Trophoblast cell (in vitro differentiated cells and primary cell): ENCODE results near the gene ZNF566.
A peak's percentile ranks its signal among the peaks of the same experiment; 100 is the strongest.
"Not testable (repeated sequence)": the region's sequence is repeated elsewhere in the genome, so short reads cannot be mapped to it uniquely, and the experiment has no call there.

Source experiments
- DNase-seq, 2 donors: peaks; one replicate each; pipeline ENCODE4 v3.0.0-alpha.2; 2016
- H2AFZ ChIP-seq: 2 replicates; pipeline ENCODE4 v1.6.1; 2013; ENCODE audit warnings: low read length, moderate library complexity, mild to moderate bottlenecking; ENCODE audit not compliant: insufficient read depth, poor library complexity
- H2AK5ac ChIP-seq: 2 replicates; pipeline ENCODE4 v1.6.1; 2013; ENCODE audit warnings: mild to moderate bottlenecking, low read length
- H2BK120ac ChIP-seq: 2 replicates; pipeline ENCODE4 v1.6.1; 2013; ENCODE audit warnings: low read length, mild to moderate bottlenecking, moderate library complexity; ENCODE audit not compliant: insufficient read depth, poor library complexity
- H2BK12ac ChIP-seq: 2 replicates; pipeline ENCODE4 v1.6.1; 2013; ENCODE audit warnings: mild to moderate bottlenecking, low read length, moderate library complexity
- H2BK5ac ChIP-seq: 2 replicates; pipeline ENCODE4 v1.6.1; 2013; ENCODE audit warnings: low read length, low read depth, moderate library complexity, mild to moderate bottlenecking; ENCODE audit not compliant: poor library complexity
- H3K14ac ChIP-seq: 2 replicates; pipeline ENCODE4 v1.6.1; 2013; ENCODE audit warnings: mild to moderate bottlenecking, low read length
- H3K18ac ChIP-seq: 2 replicates; pipeline ENCODE4 v1.6.1; 2013; ENCODE audit warnings: mild to moderate bottlenecking, low read length
- H3K23ac ChIP-seq: 2 replicates; pipeline ENCODE4 v1.6.1; 2013; ENCODE audit warnings: low read length
- H3K27ac ChIP-seq: 2 replicates; pipeline ENCODE4 v1.5.1; 2013; ENCODE audit warnings: low read depth, mild to moderate bottlenecking, inconsistent platforms, low read length, moderate library complexity
- H3K27me3 ChIP-seq: 2 replicates; pipeline ENCODE4 v1.6.1; 2013; ENCODE audit warnings: inconsistent platforms, mild to moderate bottlenecking, low read length, moderate library complexity; ENCODE audit not compliant: insufficient read depth
- H3K36me3 ChIP-seq, 2 experiments: 1 replicate in 1 of 2; 2 replicates in 1 of 2; pipeline ENCODE4 v1.6.1; 2013; ENCODE audit warnings: low read length in 2 of 2, mild to moderate bottlenecking in 2 of 2, moderate library complexity in 1 of 2; ENCODE audit not compliant: insufficient read depth in 2 of 2, control insufficient read depth in 1 of 2
- H3K4ac ChIP-seq: 2 replicates; pipeline ENCODE4 v1.6.1; 2013; ENCODE audit warnings: low read depth, mild to moderate bottlenecking, low read length, moderate library complexity
- H3K4me1 ChIP-seq, 2 experiments: 1 replicate in 1 of 2; 2 replicates in 1 of 2; pipeline ENCODE4 v1.6.1; 2013; ENCODE audit warnings: low read length in 2 of 2, mild to moderate bottlenecking in 2 of 2, moderate library complexity in 1 of 2; ENCODE audit not compliant: insufficient read depth in 2 of 2, control insufficient read depth in 1 of 2
- H3K4me2 ChIP-seq: 2 replicates; pipeline ENCODE4 v1.6.1; 2013; ENCODE audit warnings: inconsistent platforms, mild to moderate bottlenecking, low read length, moderate library complexity
- H3K4me3 ChIP-seq: 2 replicates; pipeline ENCODE4 v1.5.1; 2013; ENCODE audit warnings: mild to moderate bottlenecking, low read depth, low read length, inconsistent platforms
- H3K79me1 ChIP-seq: one replicate; pipeline ENCODE4 v1.6.1; 2013; ENCODE audit warnings: low read length
- H3K79me2 ChIP-seq: 2 replicates; pipeline ENCODE4 v1.6.1; 2013; ENCODE audit warnings: low read length, mild to moderate bottlenecking; ENCODE audit not compliant: control insufficient read depth, insufficient read depth, poor library complexity
- H3K9ac ChIP-seq: 2 replicates; pipeline ENCODE4 v1.6.1; 2013; ENCODE audit warnings: mild to moderate bottlenecking, low read length
- H3K9me3 ChIP-seq: 2 replicates; pipeline ENCODE4 v1.6.1; 2013; ENCODE audit warnings: low read depth, mild to moderate bottlenecking, control low read depth, inconsistent platforms, low read length; ENCODE audit not compliant: insufficient read depth
- H4K12ac ChIP-seq: 2 replicates; pipeline ENCODE4 v1.6.1; 2013; ENCODE audit warnings: low read depth, mild to moderate bottlenecking, low read length, moderate library complexity
- H4K8ac ChIP-seq: 2 replicates; pipeline ENCODE4 v1.6.1; 2013; ENCODE audit warnings: low read depth, mild to moderate bottlenecking, low read length, moderate library complexity
- H4K91ac ChIP-seq: one replicate; pipeline ENCODE4 v1.6.1; 2013; ENCODE audit warnings: low read depth, mild to moderate bottlenecking, low read length, moderate library complexity
- WGBS: extraction: QIAGEN DNeasy Blood & Tissue Kit; methylation state at CpG from one replicate; pipeline ENCODE4 v1.1.7; 2013; ENCODE audit warnings: missing lambda C conversion rate; ENCODE audit not compliant: insufficient read length, insufficient coverage; ENCODE audit errors: extremely low coverage; 5-methylcytosine and 5-hydroxymethylcytosine counted together

ZNF566 gene

DNA sequence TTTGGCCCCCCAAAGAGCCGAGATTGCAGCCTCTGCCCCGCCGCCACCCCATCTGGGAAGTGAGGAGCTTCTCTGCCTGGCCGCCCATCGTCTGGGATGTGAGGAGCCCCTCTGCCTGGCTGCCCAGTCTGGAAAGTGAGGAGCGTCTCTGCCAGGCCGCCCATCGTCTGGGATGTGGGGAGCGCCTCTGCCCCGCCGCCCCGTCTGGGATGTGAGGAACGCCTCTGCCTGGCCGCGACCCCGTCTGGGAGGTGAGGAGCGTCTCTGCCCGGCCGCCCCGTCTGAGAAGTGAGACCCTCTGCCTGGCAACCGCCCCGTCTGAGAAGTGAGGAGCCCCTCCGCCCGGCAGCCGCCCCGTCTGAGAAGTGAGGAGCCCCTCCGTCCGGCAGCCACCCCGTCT is 1.5 kb upstream of the ZNF566 start:
- not testable (repeated sequence) for H3K27me3 ChIP-seq, H3K14ac ChIP-seq, H3K18ac ChIP-seq, H3K36me3 ChIP-seq, H2AK5ac ChIP-seq, H3K4me3 ChIP-seq, H4K8ac ChIP-seq, H3K79me2 ChIP-seq, H3K9me3 ChIP-seq, H3K4me2 ChIP-seq, H3K4me1 ChIP-seq, H2BK120ac ChIP-seq, DNase-seq, H2BK12ac ChIP-seq, H2AFZ ChIP-seq, H3K9ac ChIP-seq, H4K91ac ChIP-seq, H3K79me1 ChIP-seq, H3K23ac ChIP-seq, H3K27ac ChIP-seq, H2BK5ac ChIP-seq, H4K12ac ChIP-seq, H3K4ac ChIP-seq
- no CpG with 5 or more reads among the region's 29 CpGs for WGBS

DNA sequence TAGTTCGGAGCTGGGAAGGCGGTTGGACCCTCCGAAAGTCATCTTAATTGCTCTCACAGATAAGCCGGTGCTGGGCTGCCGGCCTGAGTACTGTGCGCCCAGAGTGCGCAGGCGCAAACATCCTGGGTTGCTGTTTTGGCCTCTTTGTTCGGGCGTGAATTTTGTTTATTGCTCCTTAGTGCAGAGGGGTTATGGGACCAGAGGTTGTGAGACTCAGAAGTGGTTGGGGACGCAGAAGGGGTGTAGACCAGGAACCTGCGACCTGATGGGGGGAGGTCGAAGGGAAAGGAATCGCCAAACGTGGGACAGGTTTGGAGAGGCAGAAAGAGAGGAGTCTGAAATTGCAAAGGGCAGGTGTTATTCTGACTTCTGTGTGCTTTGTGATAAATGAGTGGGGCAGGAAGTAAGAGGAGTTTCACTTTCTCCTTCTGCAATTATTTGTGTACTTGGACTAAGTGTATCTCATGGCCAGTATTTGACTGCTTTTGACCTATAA is 607 bp upstream of the ZNF566 start:
- peak overlapping the region; percentile 99 for H3K14ac ChIP-seq
- peak overlapping the region; percentile 80 for H3K4me3 ChIP-seq
- H2AFZ ChIP-seq, result peak overlapping the region; percentile 85
- H2AK5ac ChIP-seq, result peak overlapping the region; percentile 85
- H3K18ac ChIP-seq, result peak overlapping the region; percentile 86
- H2BK5ac ChIP-seq, result peak overlapping the region; percentile 100
- H3K27me3 ChIP-seq, result no peaks in the 10 kb centered on the region
- H4K91ac ChIP-seq, result peak overlapping the region; percentile 97
- peak overlapping the region; percentile 92 for H3K4me2 ChIP-seq
- peaks cover 0 to 2% of the 10 kb centered on the region in 2 experiments for H3K4me1 ChIP-seq
- peak overlapping the region; percentile 93 for H4K8ac ChIP-seq
- DNase-seq, result peak; percentile 90 to 93
- H3K23ac ChIP-seq, result no peak overlapping the region
- peak overlapping the region; percentile 100 for H4K12ac ChIP-seq
- H3K9ac ChIP-seq, result no peak overlapping the region
- H2BK120ac ChIP-seq, result peak overlapping the region; percentile 32
- peaks cover 7% of the 10 kb centered on the region for H3K79me2 ChIP-seq
- H3K4ac ChIP-seq, result peak overlapping the region; percentile 93
- peak overlapping the region; percentile 82 for H3K27ac ChIP-seq
- WGBS, result no CpG with 5 or more reads among the region's 15 CpGs
- H3K79me1 ChIP-seq, result peaks cover 8% of the 10 kb centered on the region
- H3K36me3 ChIP-seq, result no peaks in the 10 kb centered on the region
- H3K9me3 ChIP-seq, result peaks cover 3% of the 10 kb centered on the region
- H2BK12ac ChIP-seq, result no peak overlapping the region

DNA sequence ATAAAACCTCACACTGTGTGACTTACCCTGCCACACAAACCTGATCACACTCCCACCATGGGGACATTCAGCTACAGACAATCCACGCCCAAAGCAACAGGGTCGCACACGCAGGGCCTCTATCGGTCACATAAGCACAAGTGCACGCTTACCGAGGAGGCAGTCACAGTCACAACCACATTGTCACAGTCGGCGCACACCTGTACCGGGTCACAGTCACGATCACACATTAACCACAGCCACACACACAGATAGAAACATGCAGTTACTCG is 579 bp downstream of the ZNF566 start:
- Histone ChIP-seq H3K4me1 (peaks cover 0 to 2% of the 10 kb centered on the region in 2 experiments), H2BK5ac (no peak overlapping the region), H3K27me3 (no peaks in the 10 kb centered on the region), H4K8ac (peak overlapping the region; percentile 59), H2BK120ac (no peak overlapping the region), H4K91ac (no peak overlapping the region), H3K14ac (no peak overlapping the region), H2BK12ac (no peak overlapping the region), H3K79me1 (peaks cover 8% of the 10 kb centered on the region), H3K9me3 (peaks cover 3% of the 10 kb centered on the region), H2AK5ac (no peak overlapping the region), H3K4ac (no peak overlapping the region), H3K79me2 (peaks cover 7% of the 10 kb centered on the region), H3K27ac (peak overlapping the region; percentile 34), H3K23ac (peak overlapping the region; percentile 56), H3K4me3 (peak overlapping the region; percentile 82), H3K9ac (peak overlapping the region; percentile 83), H3K18ac (peak overlapping the region; percentile 60), H2AFZ (peak overlapping the region; percentile 50), H3K36me3 (no peaks in the 10 kb centered on the region), H4K12ac (no peak overlapping the region), H3K4me2 (peak overlapping the region; percentile 92)
- WGBS, result no CpG with 5 or more reads among the region's 11 CpGs
- DNase-seq, result no peak

DNA sequence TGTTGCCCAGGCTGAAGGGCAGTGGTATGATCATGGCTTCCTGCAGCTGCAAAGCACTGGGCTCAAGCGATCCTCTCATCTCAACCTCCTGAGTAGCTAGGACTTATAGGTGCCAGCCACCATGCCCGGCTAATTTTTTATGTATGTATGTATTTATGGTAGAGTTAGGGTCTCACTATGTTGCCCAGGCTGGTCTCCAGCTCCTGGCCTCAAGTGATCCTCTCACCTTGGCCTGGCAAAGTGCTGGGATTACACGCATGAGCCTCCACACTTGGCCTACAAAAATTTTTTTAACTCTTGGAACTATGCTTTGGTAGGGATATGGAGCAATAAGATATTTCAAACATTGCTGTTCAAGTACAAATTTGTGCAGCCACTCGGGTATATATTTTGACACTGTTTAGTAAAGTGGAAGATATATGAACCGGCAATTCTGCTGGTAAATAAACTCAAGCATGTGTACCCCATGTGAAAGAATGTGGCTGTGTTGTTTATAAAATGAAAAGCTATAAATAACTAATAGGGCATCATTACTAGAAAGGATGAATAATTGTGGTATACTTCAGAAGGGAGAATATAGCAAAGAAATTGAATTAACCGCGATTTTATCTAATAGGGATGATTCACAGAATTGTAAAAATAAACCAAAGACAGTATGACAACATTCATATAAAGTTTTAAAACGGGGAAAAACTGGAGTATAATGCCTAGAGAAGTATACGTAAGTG is 1.1 kb downstream of the ZNF566 start:
- Histone ChIP-seq H4K8ac (no peak overlapping the region), H4K91ac (no peak overlapping the region), H4K12ac (no peak overlapping the region), H3K4me3 (peak overlapping the region; percentile 82), H3K18ac (no peak overlapping the region), H2AFZ (no peak overlapping the region), H3K4me1 (peaks cover 0 to 2% of the 10 kb centered on the region in 2 experiments), H3K79me2 (peaks cover 7% of the 10 kb centered on the region), H3K9me3 (peaks cover 3% of the 10 kb centered on the region), H2BK12ac (no peak overlapping the region), H3K9ac (no peak overlapping the region), H2BK5ac (no peak overlapping the region), H3K23ac (no peak overlapping the region), H2BK120ac (no peak overlapping the region), H3K36me3 (no peaks in the 10 kb centered on the region), H3K27me3 (no peaks in the 10 kb centered on the region), H3K4ac (no peak overlapping the region), H3K14ac (no peak overlapping the region), H3K79me1 (peaks cover 8% of the 10 kb centered on the region), H3K4me2 (peak overlapping the region; percentile 92), H2AK5ac (no peak overlapping the region), H3K27ac (no peak overlapping the region)
- no peak for DNase-seq
- no CpG with 5 or more reads among the region's 9 CpGs for WGBS
